HG02885 (cell line): Measurements from ENCODE around the gene ZNF107.
"Not testable (repeated sequence)": the region's sequence is repeated elsewhere in the genome, so short reads cannot be mapped to it uniquely, and the experiment has no call there.

Source experiments
- ATAC-seq: cut with Tn5 transposase; IDR thresholded peaks from one replicate; pipeline ENCODE4 v1.9.1; 2021; ENCODE audit warnings: mild to moderate bottlenecking; ENCODE audit not compliant: unreplicated experiment, poor library complexity

Gene ZNF107

GRCh38 chr7:64642875-64643274 is 23.1 kb upstream of the ZNF107 start:
- ATAC-seq: no peak

- ATAC-seq: no peak
Measured at GRCh38 chr7:64643566-64643965, 22.4 kb upstream of the ZNF107 start.

- no peak for ATAC-seq
Measured at GRCh38 chr7:64651203-64651602, 14.7 kb upstream of the ZNF107 start.

GRCh38 chr7:64651632-64652165 is 14.2 kb upstream of the ZNF107 start:
- ATAC-seq: no peak

GRCh38 chr7:64653721-64654401 is 12.1 kb upstream of the ZNF107 start:
- no peak for ATAC-seq

GRCh38 chr7:64654796-64655548 is 11.0 kb upstream of the ZNF107 start:
- ATAC-seq: no peak

GRCh38 chr7:64655811-64656210 is 10.1 kb upstream of the ZNF107 start:
- no peak for ATAC-seq

GRCh38 chr7:64656489-64656888 is 9.4 kb upstream of the ZNF107 start:
- no peak for ATAC-seq

GRCh38 chr7:64662091-64662490 is 3.8 kb upstream of the ZNF107 start:
- not testable (repeated sequence) for ATAC-seq

GRCh38 chr7:64666663-64667050 is 724 bp downstream of the ZNF107 start:
- no peak for ATAC-seq

GRCh38 chr7:64667311-64667710 is 1.4 kb downstream of the ZNF107 start:
- ATAC-seq: no peak

- no peak for ATAC-seq
Measured at GRCh38 chr7:64672414-64672813, 6.5 kb downstream of the ZNF107 start.

GRCh38 chr7:64685091-64685490 is 19.2 kb downstream of the ZNF107 start:
- ATAC-seq: no peak

- no peak for ATAC-seq
Measured at GRCh38 chr7:64685741-64686140, 19.8 kb downstream of the ZNF107 start.

- no peak for ATAC-seq
Measured at GRCh38 chr7:64686493-64687184, 20.7 kb downstream of the ZNF107 start.

- ATAC-seq: no peak
Measured at GRCh38 chr7:64687249-64687648, 21.3 kb downstream of the ZNF107 start.

- ATAC-seq: no peak
Measured at GRCh38 chr7:64688988-64689387, 23.1 kb downstream of the ZNF107 start.

- ATAC-seq: no peak
Measured at GRCh38 chr7:64691831-64692230, 25.9 kb downstream of the ZNF107 start.

GRCh38 chr7:64697863-64698262 is 31.9 kb downstream of the ZNF107 start:
- ATAC-seq: not testable (repeated sequence)

- no peak for ATAC-seq
Measured at GRCh38 chr7:64706625-64707292, 40.8 kb downstream of the ZNF107 start.
